OCI-LY3 (cell line): Measurements from ENCODE around the gene AASS.

Source experiments
- CTCF ChIP-seq: fragments of 200-600, 300-600 bp; sonication (generic); IDR thresholded peaks from 2 replicates; pipeline ENCODE4 v1.5.1; 2014; ENCODE audit warnings: antibody characterized with exemption, low read length, low read depth
- EZH2phosphoT487 ChIP-seq: fragments of 200-600 bp; shearing (Covaris generic); IDR thresholded peaks from 2 replicates; pipeline ENCODE4 v1.6.1; 2018; ENCODE audit warnings: antibody characterized with exemption, mixed run types, low read depth

- TF ChIP-seq CTCF: no peak
- no peak for TF ChIP-seq EZH2phosphoT487
These were observed 108.2 kb downstream of the AASS start for GRCh38 chr7:122035876-122036275.
